ENCODE measurements around the gene STK40.

STK40 gene

GRCh38 chr1:36417931-36418330, 32.2 kb upstream of the STK40 start:
- no peaks in the 10 kb centered on the region for H3K79me2 ChIP-seq (ENCODE audit: low read length)
- no peak overlapping the region for H3K4me2 ChIP-seq (ENCODE audit: low read depth, low read length)
- no peak overlapping the region for H3K9ac ChIP-seq (ENCODE audit: low read length)
- peaks cover 5% of the 10 kb centered on the region for H3K4me1 ChIP-seq (ENCODE audit: low read length)
- H3K36me3 ChIP-seq (replicated peaks; ENCODE audit: insufficient read depth, low read length) = no peaks in the 10 kb centered on the region
- TF ChIP-seq CTCF (IDR thresholded peaks at IDR 0.05; ENCODE audit: low read length) (no peak), EZH2 (optimal IDR thresholded peaks at IDR 0.05; ENCODE audit: low read depth, low read length) (no peak), EZH2phosphoT487 (IDR thresholded peaks at IDR 0.05; ENCODE audit: low read length) (no peak)
- no peak overlapping the region for H2AFZ ChIP-seq (ENCODE audit: low read length)
- no peaks in the 10 kb centered on the region for H3K9me2 ChIP-seq (replicated peaks; ENCODE audit: insufficient read depth, low read length)
- no peak overlapping the region for H3K4me3 ChIP-seq (ENCODE audit: low read length)
- H3F3A ChIP-seq (ENCODE audit: insufficient read depth, low read length) = no peaks in the 10 kb centered on the region
- no peaks in the 10 kb centered on the region for H3K27me3 ChIP-seq (replicated peaks; ENCODE audit: insufficient read depth, low read length)
- no peak for DNase-seq
- no peaks in the 10 kb centered on the region for H4K20me1 ChIP-seq (ENCODE audit: insufficient read depth, low read length)
- H3K27ac ChIP-seq (ENCODE audit: low read length) = no peak overlapping the region
- no peaks in the 10 kb centered on the region for H3K9me3 ChIP-seq (replicated peaks; ENCODE audit: insufficient read depth, low read length)

- H3K4me2 ChIP-seq (ENCODE audit: low read depth, low read length) = no peak overlapping the region
- H3K79me2 ChIP-seq (ENCODE audit: low read length) = no peaks in the 10 kb centered on the region
- no peak overlapping the region for H3K4me3 ChIP-seq (ENCODE audit: low read length)
- H2AFZ ChIP-seq (ENCODE audit: low read length) = no peak overlapping the region
- no peak overlapping the region for H3K9ac ChIP-seq (ENCODE audit: low read length)
- no peaks in the 10 kb centered on the region for H3K9me3 ChIP-seq (replicated peaks; ENCODE audit: insufficient read depth, low read length)
- H3K27ac ChIP-seq (ENCODE audit: low read length) = no peak overlapping the region
- H3F3A ChIP-seq (ENCODE audit: insufficient read depth, low read length) = no peaks in the 10 kb centered on the region
- TF ChIP-seq CTCF (IDR thresholded peaks at IDR 0.05; ENCODE audit: low read length) (no peak), EZH2 (optimal IDR thresholded peaks at IDR 0.05; ENCODE audit: low read depth, low read length) (no peak), EZH2phosphoT487 (IDR thresholded peaks at IDR 0.05; ENCODE audit: low read length) (no peak)
- no peaks in the 10 kb centered on the region for H3K9me2 ChIP-seq (replicated peaks; ENCODE audit: insufficient read depth, low read length)
- no peak for DNase-seq
- H3K4me1 ChIP-seq (ENCODE audit: low read length) = peaks cover 9% of the 10 kb centered on the region
- no peaks in the 10 kb centered on the region for H3K36me3 ChIP-seq (replicated peaks; ENCODE audit: insufficient read depth, low read length)
- no peaks in the 10 kb centered on the region for H4K20me1 ChIP-seq (ENCODE audit: insufficient read depth, low read length)
- no peaks in the 10 kb centered on the region for H3K27me3 ChIP-seq (replicated peaks; ENCODE audit: insufficient read depth, low read length)
Measured at GRCh38 chr1:36415661-36416326, 30.1 kb upstream of the STK40 start.

GRCh38 chr1:36414384-36414783, 28.7 kb upstream of the STK40 start:
- H3K27ac ChIP-seq (ENCODE audit: low read length) = no peak overlapping the region
- no peaks in the 10 kb centered on the region for H3F3A ChIP-seq (ENCODE audit: insufficient read depth, low read length)
- H3K4me1 ChIP-seq (ENCODE audit: low read length) = peaks cover 4% of the 10 kb centered on the region; the same call in 1 of the 2 replicates
- H3K4me2 ChIP-seq (ENCODE audit: low read depth, low read length) = no peak overlapping the region
- H3K9me2 ChIP-seq (replicated peaks; ENCODE audit: insufficient read depth, low read length) = no peaks in the 10 kb centered on the region
- no peak overlapping the region for H3K4me3 ChIP-seq (ENCODE audit: low read length)
- no peak overlapping the region for H3K9ac ChIP-seq (ENCODE audit: low read length)
- no peaks in the 10 kb centered on the region for H4K20me1 ChIP-seq (ENCODE audit: insufficient read depth, low read length)
- H3K27me3 ChIP-seq (replicated peaks; ENCODE audit: insufficient read depth, low read length) = no peaks in the 10 kb centered on the region
- H3K36me3 ChIP-seq (replicated peaks; ENCODE audit: insufficient read depth, low read length) = no peaks in the 10 kb centered on the region
- DNase-seq = no peak
- no peaks in the 10 kb centered on the region for H3K9me3 ChIP-seq (replicated peaks; ENCODE audit: insufficient read depth, low read length)
- no peak overlapping the region for H2AFZ ChIP-seq (ENCODE audit: low read length)
- no peak for TF ChIP-seq CTCF (IDR thresholded peaks at IDR 0.05; ENCODE audit: low read length)
- no peak for TF ChIP-seq EZH2phosphoT487 (IDR thresholded peaks at IDR 0.05; ENCODE audit: low read length)
- no peak for TF ChIP-seq EZH2 (optimal IDR thresholded peaks at IDR 0.05; ENCODE audit: low read depth, low read length)
- no peaks in the 10 kb centered on the region for H3K79me2 ChIP-seq (ENCODE audit: low read length)

Data from MM.1S (cell line).